K562 (cell line): Measurements from ENCODE around the gene MBD5. TPM values are rescaled to one million over a fixed set of nuclear protein-coding genes. Genes with fewer than 3 reads are reported as not detected.
A peak's percentile ranks its signal among the peaks of the same experiment; 100 is the strongest.

Source experiments
- CBFA2T3 ChIP-seq: fragments of 450-650 bp; IDR thresholded peaks from 2 replicates; pipeline ENCODE4 v1.6.1; 2017
- DACH1 ChIP-seq: fragments of 450-650 bp; IDR thresholded peaks from 2 replicates; pipeline ENCODE4 v1.6.1; 2018; ENCODE audit not compliant: partially characterized antibody
- DPF2 ChIP-seq: fragments of 450-650 bp; IDR thresholded peaks from 2 replicates; pipeline ENCODE4 v1.6.1; 2016
- EZH2 ChIP-seq: IDR thresholded peaks from 2 replicates; pipeline ENCODE4 v1.6.1; 2012; ENCODE audit warnings: low read depth, mild to moderate bottlenecking, inconsistent platforms, low read length, borderline replicate concordance
- FOXA3 ChIP-seq, 2 experiments: fragments of 450-650 bp in 1 of 2; sonication (generic) in 1 of 2; formaldehyde crosslinking; IDR thresholded peaks in 1 of 2; conservative IDR thresholded peaks in 1 of 2; 2 replicates each; pipeline versions ENCODE4 v1.4.0 to v1.8.0; 2020 to 2022; ENCODE audit warnings: mild to moderate bottlenecking in 2 of 2, missing genetic modification reagents in 1 of 2
- FOXM1 ChIP-seq, 2 experiments: fragments of 450-650 bp in 1 of 2; sonication (generic) in 1 of 2; formaldehyde crosslinking in 1 of 2; IDR thresholded peaks; 2 replicates each; pipeline versions ENCODE4 v1.6.1 to v1.9.0; 2017 to 2022; ENCODE audit warnings: low read depth in 2 of 2, mild to moderate bottlenecking in 2 of 2, missing genetic modification reagents in 1 of 2, moderate library complexity in 1 of 2
- FUS ChIP-seq: fragments of 200-400 bp; formaldehyde crosslinking; optimal IDR thresholded peaks from 2 replicates; pipeline ENCODE3; 2017; ENCODE audit warnings: low read depth, low read length
- HNRNPL ChIP-seq: fragments of 200-400 bp; formaldehyde crosslinking; IDR thresholded peaks from 2 replicates; pipeline ENCODE4 v1.6.1; 2017; ENCODE audit warnings: low read depth, mild to moderate bottlenecking, low read length
- HOXB6 ChIP-seq: fragments of 250-450 bp; sonication (Bioruptor Pico); IDR thresholded peaks from 2 replicates; pipeline ENCODE4 v1.5.1; 2022; ENCODE audit warnings: mild to moderate bottlenecking, borderline replicate concordance
- NCOR1 ChIP-seq: fragments of 450-650 bp; IDR thresholded peaks from 2 replicates; pipeline ENCODE4 v1.6.1; 2016; ENCODE audit warnings: mild to moderate bottlenecking, moderate library complexity
- SMARCC2 ChIP-seq: fragments of 450-650 bp; IDR thresholded peaks from 2 replicates; pipeline ENCODE4 v1.6.1; 2017; ENCODE audit warnings: antibody characterized with exemption, moderate library complexity, mild to moderate bottlenecking, low read depth
- TAF1 ChIP-seq: IDR thresholded peaks from 2 replicates; pipeline ENCODE4 v1.6.1; 2011; ENCODE audit warnings: mild to moderate bottlenecking, low read length, moderate library complexity; ENCODE audit not compliant: insufficient read depth, control insufficient read depth, severe bottlenecking; ENCODE audit errors: extremely low read depth
- TAL1 ChIP-seq: fragments of 450-650 bp; IDR thresholded peaks from 2 replicates; pipeline ENCODE4 v1.6.1; 2016; ENCODE audit warnings: mild to moderate bottlenecking
- TBP ChIP-seq: optimal IDR thresholded peaks from 2 replicates; pipeline ENCODE3; 2011; ENCODE audit warnings: low read depth, low read length, improper control_type of control experiment
- TEAD4 ChIP-seq, 2 experiments: sonication (generic) in 1 of 2; formaldehyde crosslinking in 1 of 2; IDR thresholded peaks; 2 replicates each; pipeline versions ENCODE4 v1.6.1 to v1.8.0; 2012 to 2022; ENCODE audit warnings: borderline replicate concordance in 1 of 2, inconsistent platforms in 1 of 2, low read length in 1 of 2, mild to moderate bottlenecking in 1 of 2, missing genetic modification reagents in 1 of 2
- U2AF1 ChIP-seq: fragments of 200-400 bp; formaldehyde crosslinking; optimal IDR thresholded peaks from 2 replicates; pipeline ENCODE3; 2017; ENCODE audit warnings: mild to moderate bottlenecking, low read depth, low read length, moderate library complexity
- ZKSCAN1 ChIP-seq: fragments of 150-350 bp; IDR thresholded peaks from 2 replicates; pipeline ENCODE4 v1.6.1; 2016; ENCODE audit warnings: low read depth, low read length
- ZNF12 ChIP-seq: sonication (generic); formaldehyde crosslinking; IDR thresholded peaks from 2 replicates; pipeline ENCODE4 v1.4.0; 2020; ENCODE audit warnings: mild to moderate bottlenecking, missing genetic modification reagents
- ZNF140 ChIP-seq: fragments of 250-450 bp; sonication (Bioruptor Pico); IDR thresholded peaks from 2 replicates; pipeline ENCODE4 v1.8.0; 2021; ENCODE audit warnings: moderate library complexity, mild to moderate bottlenecking, inconsistent platforms
- ZNF143 ChIP-seq: sonication (generic); formaldehyde crosslinking; IDR thresholded peaks from 2 replicates; pipeline ENCODE4 v1.9.0; 2022; ENCODE audit warnings: mild to moderate bottlenecking, missing genetic modification reagents
- ZNF318 ChIP-seq, 2 experiments: fragments of 450-650 bp; IDR thresholded peaks; 2 replicates each; pipeline ENCODE4 v1.6.1; 2016; ENCODE audit warnings: mild to moderate bottlenecking in 2 of 2, borderline replicate concordance in 1 of 2, low read depth in 1 of 2, moderate library complexity in 1 of 2
- ZNF384 ChIP-seq: IDR thresholded peaks from 2 replicates; pipeline ENCODE4 v1.6.1; 2012; ENCODE audit warnings: low read depth, low read length, improper control_type of control experiment
- ZNF707 ChIP-seq: fragments of 250-450 bp; sonication (Bioruptor Pico); conservative IDR thresholded peaks from 2 replicates; pipeline ENCODE4 v1.8.0; 2022; ENCODE audit warnings: inconsistent platforms, mild to moderate bottlenecking, moderate library complexity
- polyA plus RNA-seq, 8 experiments: library from polyadenylated mRNA; depleted of rRNA in 4 of 8; stranded (reverse) in 5 of 8; unstranded in 3 of 8; fragments of >200 nt; fragmentation: Nextera tagmentation in 2 of 8; fragmentation: Illumina TruSeq in 1 of 8; extraction: Ambion mirVana in 2 of 8; extraction: Trizol in 1 of 8; gene quantifications; 2 replicates each; pipeline versions ENCODE4 v1.2.1 to v1.2.3, GENCODE V29; 2011 to 2014; ENCODE audit warnings: inconsistent platforms in 1 of 8, missing spikeins in 1 of 8
- total RNA-seq, 7 experiments: library from RNA; depleted of rRNA in 6 of 7; stranded (reverse); fragments of >200 nt in 6 of 7; fragmentation: Illumina TruSeq in 2 of 7; extraction: Trizol in 2 of 7; gene quantifications; 2 replicates each; pipeline versions ENCODE4 v1.2.1 to v1.2.3, GENCODE V29; 2011 to 2021; ENCODE audit warnings: low replicate concordance in 1 of 7

MBD5 gene
- total and polyA plus RNA-seq, 9 of the 15 experiments (the other 6 are each of a cell fraction or from before 2014, with no cell fraction given) = 3.4 to 14.5 (median 9.0) TPM

GRCh38 chr2:148162871-148163270, 142.0 kb downstream of the MBD5 start (continued):
- TF ChIP-seq ZNF318 (IDR thresholded peaks at IDR 0.05; ENCODE audit: borderline replicate concordance in 1 of 2, low read depth in 1 of 2) (no peak), CBFA2T3 (peak; percentile 49; the same call in 1 of the 2 replicates), TAF1 (no peak), TBP (no peak), ZKSCAN1 (no peak), TAL1 (peak; percentile 62), U2AF1 (no peak), FOXM1 (IDR thresholded peaks at IDR 0.05; ENCODE audit: low read depth) (no peak), FOXM1 (CRISPR knock-in tag; IDR thresholded peaks at IDR 0.05; ENCODE audit: low read depth) (no peak), ZNF140 (CRISPR knock-in tag) (no peak), ZNF707 (CRISPR knock-in tag) (no peak), EZH2 (no peak), FUS (no peak), SMARCC2 (no peak), HOXB6 (CRISPR knock-in tag) (no peak), ZNF143 (no peak), NCOR1 (peak; percentile 36; the same call in 1 of the 2 replicates), ZNF384 (no peak), ZNF12 (CRISPR knock-in tag) (no peak), HNRNPL (no peak), TEAD4 (IDR thresholded peaks at IDR 0.05; ENCODE audit: low read length) (peak; percentile 38; the same call in 1 of the 2 replicates), TEAD4 (CRISPR knock-in tag; IDR thresholded peaks at IDR 0.05; ENCODE audit: borderline replicate concordance) (no peak), FOXA3 (CRISPR knock-in tag; conservative IDR thresholded peaks at IDR 0.05 in 1 of 2, IDR thresholded peaks at IDR 0.05 in 1 of 2) (no peak), DPF2 (peak; percentile 40; the same call in 1 of the 2 replicates), DACH1 (peak; percentile 38)
